Measurements from ENCODE around the gene ATXN7L1. TPM values are rescaled to one million over a fixed set of nuclear protein-coding genes. Genes with fewer than 3 reads are reported as not detected.

The ATXN7L1 gene
- total RNA-seq, 4 donors from 2014 or later = 8.0 to 14.1 (median 10.6) TPM

- Histone ChIP-seq H3K27ac (no peak overlapping the region), H3K4me1 (peaks cover 0 to 15% (median 13%) of the 10 kb centered on the region in 3 donors), H3K9me3 (no peaks in the 10 kb centered on the region), H3K36me3 (no peaks in the 10 kb centered on the region), H3K27me3 (no peaks in the 10 kb centered on the region), H3K4me3 (no peak overlapping the region)
- TF ChIP-seq, protein P1, sequence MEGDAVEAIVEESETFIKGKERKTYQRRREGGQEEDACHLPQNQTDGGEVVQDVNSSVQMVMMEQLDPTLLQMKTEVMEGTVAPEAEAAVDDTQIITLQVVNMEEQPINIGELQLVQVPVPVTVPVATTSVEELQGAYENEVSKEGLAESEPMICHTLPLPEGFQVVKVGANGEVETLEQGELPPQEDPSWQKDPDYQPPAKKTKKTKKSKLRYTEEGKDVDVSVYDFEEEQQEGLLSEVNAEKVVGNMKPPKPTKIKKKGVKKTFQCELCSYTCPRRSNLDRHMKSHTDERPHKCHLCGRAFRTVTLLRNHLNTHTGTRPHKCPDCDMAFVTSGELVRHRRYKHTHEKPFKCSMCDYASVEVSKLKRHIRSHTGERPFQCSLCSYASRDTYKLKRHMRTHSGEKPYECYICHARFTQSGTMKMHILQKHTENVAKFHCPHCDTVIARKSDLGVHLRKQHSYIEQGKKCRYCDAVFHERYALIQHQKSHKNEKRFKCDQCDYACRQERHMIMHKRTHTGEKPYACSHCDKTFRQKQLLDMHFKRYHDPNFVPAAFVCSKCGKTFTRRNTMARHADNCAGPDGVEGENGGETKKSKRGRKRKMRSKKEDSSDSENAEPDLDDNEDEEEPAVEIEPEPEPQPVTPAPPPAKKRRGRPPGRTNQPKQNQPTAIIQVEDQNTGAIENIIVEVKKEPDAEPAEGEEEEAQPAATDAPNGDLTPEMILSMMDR (IDR thresholded peaks at IDR 0.05) = peak; percentile 32 to 77 (median 62)
- no peak for TF ChIP-seq POLR2A (IDR thresholded peaks at IDR 0.05)
- intact Hi-C loops (cut with DNase I) = loop anchor here (5.0 to 10.0 kb wide), 5 partner anchors 105 to 395 kb away; partner anchors contain the start of gene ATXN7L1
- WGBS, 2 donors = 55 to 84% methylated on average over 2 of the region's 2 CpGs
- DNase-seq = no peak
Observed at GRCh38 chr7:105759670-105760550, 116.5 kb downstream of the ATXN7L1 start.

GRCh38 chr7:105756367-105756766 lies 120.0 kb downstream of the ATXN7L1 start:
- peaks cover 0 to 15% (median 13%) of the 10 kb centered on the region in 3 donors for H3K4me1 ChIP-seq
- H3K36me3 ChIP-seq = peaks cover 0 to 9% (median 0%) of the 10 kb centered on the region in 3 donors
- H3K9me3 ChIP-seq = no peaks in the 10 kb centered on the region
- H3K27me3 ChIP-seq = no peaks in the 10 kb centered on the region
- intact Hi-C loops (cut with DNase I) = loop anchor here (10.0 kb wide), 1 partner anchor 248 kb away; no protein-coding TSS in a partner anchor
- no peak for DNase-seq
- 59 to 85% methylated on average over 2 of the region's 2 CpGs for WGBS, 2 donors
- no peak overlapping the region for H3K27ac ChIP-seq
- H3K4me3 ChIP-seq = no peak overlapping the region
- TF ChIP-seq POLR2A (IDR thresholded peaks at IDR 0.05) = no peak
- TF ChIP-seq, protein P1 (IDR thresholded peaks at IDR 0.05) = no peak

DNA sequence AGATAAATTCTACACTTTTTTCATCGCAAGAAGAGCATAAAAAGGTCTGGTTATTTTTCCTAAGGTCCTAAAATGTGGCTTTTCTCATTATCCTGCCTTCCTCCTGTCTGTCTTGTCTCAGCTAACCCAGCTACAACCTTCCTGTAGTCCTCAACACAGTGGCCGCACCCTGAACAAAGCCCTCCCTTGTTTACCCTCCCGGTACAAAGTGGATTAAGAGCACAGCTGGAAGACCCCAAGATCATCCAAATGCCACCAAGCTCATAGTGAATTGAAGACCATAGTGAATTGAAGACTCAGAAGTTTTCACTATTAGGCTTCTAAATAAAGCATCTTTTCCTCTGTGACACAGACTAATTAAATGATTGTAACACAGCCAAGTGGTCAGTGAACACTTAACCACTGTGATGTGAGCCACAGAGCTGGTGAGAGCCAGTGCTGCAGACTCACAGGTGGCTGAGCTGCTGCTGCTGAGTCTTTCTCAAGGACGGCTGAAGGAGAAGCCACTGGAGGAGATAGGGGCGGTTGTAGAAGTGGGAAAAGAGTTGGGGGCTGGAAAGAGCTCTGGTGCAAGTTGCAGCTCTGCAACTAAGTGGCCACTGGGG lies 123.6 kb downstream of the ATXN7L1 start:
- no peaks in the 10 kb centered on the region for H3K9me3 ChIP-seq
- H3K4me1 ChIP-seq = no peaks in the 10 kb centered on the region
- no peaks in the 10 kb centered on the region for H3K27me3 ChIP-seq
- H3K4me3 ChIP-seq = no peak overlapping the region
- TF ChIP-seq POLR2A (IDR thresholded peaks at IDR 0.05) = no peak
- TF ChIP-seq, protein P1 (IDR thresholded peaks at IDR 0.05) = no peak
- no peak for DNase-seq
- WGBS, 2 donors = 89 to 93% methylated on average over 5 of the region's 5 CpGs
- intact Hi-C loops (cut with DNase I) = loop anchor here (10.0 kb wide), 1 partner anchor 252 kb away; no protein-coding TSS in a partner anchor
- H3K27ac ChIP-seq = no peak overlapping the region
- H3K36me3 ChIP-seq = peaks cover 0 to 33% (median 0%) of the 10 kb centered on the region in 3 donors

GRCh38 chr7:105751054-105751453 lies 125.3 kb downstream of the ATXN7L1 start:
- intact Hi-C loops (cut with DNase I) = loop anchor here (10.0 kb wide), 1 partner anchor 254 kb away; no protein-coding TSS in a partner anchor
- 63 to 73% methylated on average over 3 of the region's 3 CpGs for WGBS, 2 donors
- no peak for TF ChIP-seq POLR2A (IDR thresholded peaks at IDR 0.05)
- TF ChIP-seq, protein P1 (IDR thresholded peaks at IDR 0.05) = no peak

DNA sequence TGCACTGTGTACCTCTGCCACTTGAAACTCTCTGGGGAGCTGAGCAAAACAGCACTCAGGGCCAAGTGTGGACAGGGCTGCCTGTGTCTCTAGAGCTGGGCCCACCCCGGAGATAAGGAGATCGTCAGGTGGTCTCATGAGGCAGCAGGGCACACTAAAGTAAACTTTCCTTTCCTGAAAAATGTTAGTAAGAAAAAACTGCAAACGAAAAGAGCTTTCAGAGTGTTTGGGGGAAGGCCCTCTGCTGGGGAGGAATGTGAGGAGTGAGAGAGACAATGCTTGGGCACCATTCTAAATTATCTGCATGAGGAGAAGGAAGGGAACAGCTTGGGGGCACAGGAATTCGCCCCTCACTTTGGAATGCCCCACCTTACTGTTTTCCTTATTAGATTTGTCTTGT lies 127.7 kb downstream of the ATXN7L1 start:
- WGBS, 2 donors = 81% methylated on average over 4 of the region's 4 CpGs
- H3K9me3 ChIP-seq = no peaks in the 10 kb centered on the region
- no peaks in the 10 kb centered on the region for H3K27me3 ChIP-seq
- no peak for DNase-seq
- TF ChIP-seq POLR2A (IDR thresholded peaks at IDR 0.05) = no peak
- TF ChIP-seq, protein P1 (IDR thresholded peaks at IDR 0.05) = no peak
- H3K4me3 ChIP-seq = no peak overlapping the region
- peaks cover 0 to 33% (median 0%) of the 10 kb centered on the region in 3 donors for H3K36me3 ChIP-seq
- no peaks in the 10 kb centered on the region for H3K4me1 ChIP-seq
- H3K27ac ChIP-seq = no peak overlapping the region
- intact Hi-C loops (cut with DNase I) = no loop called here

More at GRCh38 chr7:105751054-105751453, 125.3 kb downstream of the ATXN7L1 start:
- Histone ChIP-seq H3K27me3 (no peaks in the 10 kb centered on the region), H3K9me3 (no peaks in the 10 kb centered on the region), H3K27ac (no peak overlapping the region), H3K4me3 (no peak overlapping the region), H3K4me1 (no peaks in the 10 kb centered on the region), H3K36me3 (peaks cover 0 to 33% (median 0%) of the 10 kb centered on the region in 3 donors)
- no peak for DNase-seq

Data from esophagus squamous epithelium (tissue), 5 donors.